H9 (cell line): Measurements from ENCODE around the gene DYNC1H1. TPM values are rescaled to one million over a fixed set of nuclear protein-coding genes. Genes with fewer than 3 reads are reported as not detected.

Source experiments
- DNase-seq: peaks from one replicate; pipeline ENCODE4 v3.0.0-alpha.2; 2017
- H2AFZ ChIP-seq: one replicate; pipeline ENCODE4 v1.6.1; 2013; ENCODE audit warnings: mild to moderate bottlenecking, low read length, control low read depth, moderate library complexity
- H2AK5ac ChIP-seq: 2 replicates; pipeline ENCODE4 v1.6.1; 2013; ENCODE audit warnings: low read length, control low read depth, mixed read lengths; ENCODE audit not compliant: insufficient read length
- H2BK120ac ChIP-seq: one replicate; pipeline ENCODE4 v1.6.1; 2013; ENCODE audit warnings: low read depth, mild to moderate bottlenecking, low read length, control low read depth, inconsistent platforms; ENCODE audit not compliant: poor library complexity, severe bottlenecking
- H2BK12ac ChIP-seq: 2 replicates; pipeline ENCODE4 v1.6.1; 2013; ENCODE audit warnings: low read length, control low read depth, mixed read lengths, low read depth; ENCODE audit not compliant: insufficient read length
- H2BK15ac ChIP-seq: 2 replicates; pipeline ENCODE4 v1.6.1; 2013; ENCODE audit warnings: low read depth, low read length, control low read depth
- H2BK20ac ChIP-seq: one replicate; pipeline ENCODE4 v1.6.1; 2013; ENCODE audit warnings: low read depth, mild to moderate bottlenecking, low read length, control low read depth, inconsistent platforms; ENCODE audit not compliant: poor library complexity, severe bottlenecking
- H2BK5ac ChIP-seq: 2 replicates; pipeline ENCODE4 v1.6.1; 2013; ENCODE audit warnings: low read length, control low read depth, mixed read lengths; ENCODE audit not compliant: insufficient read length
- H3K14ac ChIP-seq: 2 replicates; pipeline ENCODE4 v1.6.1; 2013; ENCODE audit warnings: low read length, control low read depth; ENCODE audit not compliant: insufficient read depth
- H3K18ac ChIP-seq: 2 replicates; pipeline ENCODE4 v1.6.1; 2013; ENCODE audit warnings: low read depth, mild to moderate bottlenecking, mixed read lengths, low read length, control low read depth; ENCODE audit not compliant: insufficient read length
- H3K23ac ChIP-seq: 2 replicates; pipeline ENCODE4 v1.6.1; 2013; ENCODE audit warnings: low read length, control low read depth, mixed read lengths, low read depth; ENCODE audit not compliant: insufficient read length
- H3K23me2 ChIP-seq: 2 replicates; pipeline ENCODE4 v1.6.1; 2013; ENCODE audit warnings: low read depth, mild to moderate bottlenecking, mixed read lengths, low read length, control low read depth; ENCODE audit not compliant: insufficient read length, poor library complexity, severe bottlenecking
- H3K27ac ChIP-seq: 2 replicates; pipeline ENCODE4 v1.5.1; 2013; ENCODE audit warnings: low read length, control low read depth, mixed read lengths, low read depth; ENCODE audit not compliant: insufficient read length
- H3K27me3 ChIP-seq: 2 replicates; pipeline ENCODE4 v1.6.1; 2013; ENCODE audit warnings: low read length, control low read depth, inconsistent platforms; ENCODE audit not compliant: insufficient read depth
- H3K4ac ChIP-seq: 2 replicates; pipeline ENCODE4 v1.6.1; 2013; ENCODE audit warnings: low read depth, mild to moderate bottlenecking, control low read depth, inconsistent platforms, low read length, moderate library complexity
- H3K4me1 ChIP-seq: 2 replicates; pipeline ENCODE4 v1.6.1; 2013; ENCODE audit warnings: low read length, control low read depth, inconsistent platforms; ENCODE audit not compliant: insufficient read depth
- H3K4me2 ChIP-seq: 2 replicates; pipeline ENCODE4 v1.6.1; 2013; ENCODE audit warnings: low read length, control low read depth, mixed read lengths; ENCODE audit not compliant: insufficient read length, insufficient read depth
- H3K56ac ChIP-seq: 2 replicates; pipeline ENCODE4 v1.6.1; 2013; ENCODE audit warnings: low read depth, mild to moderate bottlenecking, mixed read lengths, low read length, control low read depth; ENCODE audit not compliant: insufficient read length
- H3K79me1 ChIP-seq: 2 replicates; pipeline ENCODE4 v1.6.1; 2013; ENCODE audit warnings: low read depth, mild to moderate bottlenecking, moderate library complexity, low read length, control low read depth, inconsistent platforms; ENCODE audit not compliant: insufficient read depth, poor library complexity, severe bottlenecking
- H3K79me2 ChIP-seq: 2 replicates; pipeline ENCODE4 v1.6.1; 2013; ENCODE audit warnings: low read length, control low read depth, inconsistent platforms; ENCODE audit not compliant: insufficient read depth
- H3K9ac ChIP-seq: 2 replicates; pipeline ENCODE4 v1.6.1; 2013; ENCODE audit warnings: low read length, control low read depth, mixed read lengths; ENCODE audit not compliant: insufficient read length; ENCODE audit errors: extremely low read depth
- H3K9me3 ChIP-seq: one replicate; pipeline ENCODE4 v1.6.1; 2013; ENCODE audit warnings: low read depth, low read length, inconsistent platforms; ENCODE audit not compliant: control insufficient read depth
- H3T11ph ChIP-seq: one replicate; pipeline ENCODE4 v1.6.1; 2013; ENCODE audit warnings: mild to moderate bottlenecking, low read length, control low read depth, inconsistent platforms
- H4K20me1 ChIP-seq: one replicate; pipeline ENCODE4 v1.6.1; 2013; ENCODE audit not compliant: control insufficient read depth, insufficient read length, insufficient read depth
- H4K5ac ChIP-seq: 2 replicates; pipeline ENCODE4 v1.6.1; 2013; ENCODE audit warnings: low read depth, mild to moderate bottlenecking, mixed read lengths, low read length, control low read depth; ENCODE audit not compliant: insufficient read length
- H4K8ac ChIP-seq: replicated peaks from 2 replicates; pipeline ENCODE4 v1.6.1; 2013; ENCODE audit warnings: low read length, control low read depth, mixed read lengths, low read depth; ENCODE audit not compliant: insufficient read length
- H4K91ac ChIP-seq: 2 replicates; pipeline ENCODE4 v1.6.1; 2013; ENCODE audit warnings: low read depth, mild to moderate bottlenecking, moderate library complexity, mixed read lengths, low read length, control low read depth; ENCODE audit not compliant: insufficient read length
- H3K27ac Mint-ChIP-seq, 3 experiments: 2 replicates in 2 of 3; 3 replicates in 1 of 3; pipeline ENCODE4 v1.8.0; 2020 to 2021; ENCODE audit warnings: mixed read lengths in 3 of 3, mild to moderate bottlenecking in 1 of 3, moderate library complexity in 1 of 3
- H3K27me3 Mint-ChIP-seq: 2 replicates; pipeline ENCODE4 v1.8.0; 2021; ENCODE audit warnings: low read depth, mild to moderate bottlenecking, moderate library complexity, mixed read lengths
- H3K36me3 Mint-ChIP-seq, 3 experiments: 2 replicates in 2 of 3; 3 replicates in 1 of 3; pipeline ENCODE4 v1.8.0; 2020 to 2021; ENCODE audit warnings: low read depth in 3 of 3, mixed read lengths in 3 of 3; ENCODE audit not compliant: insufficient read depth in 1 of 3
- H3K4me1 Mint-ChIP-seq, 2 experiments: 2 replicates each; pipeline ENCODE4 v1.8.0; 2020; ENCODE audit warnings: mixed read lengths in 2 of 2
- H3K4me3 Mint-ChIP-seq, 2 experiments: 2 replicates in 1 of 2; 3 replicates in 1 of 2; pipeline ENCODE4 v1.8.0; 2020 to 2021; ENCODE audit warnings: mild to moderate bottlenecking in 2 of 2, mixed read lengths in 2 of 2, moderate library complexity in 1 of 2
- H3K9me3 Mint-ChIP-seq, 2 experiments: 2 replicates in 1 of 2; 3 replicates in 1 of 2; pipeline ENCODE4 v1.8.0; 2020; ENCODE audit warnings: mild to moderate bottlenecking in 2 of 2, mixed read lengths in 2 of 2, moderate library complexity in 1 of 2
- WGBS: extraction: QIAGEN DNeasy Blood & Tissue Kit; methylation state at CpG from one replicate; pipeline ENCODE4 v1.1.7; 2013; ENCODE audit warnings: missing lambda C conversion rate, low lambda C conversion rate, mixed read lengths; ENCODE audit not compliant: insufficient read length; ENCODE audit errors: extremely low coverage; 5-methylcytosine and 5-hydroxymethylcytosine counted together
- total RNA-seq: library from RNA; stranded (reverse); gene quantifications from 2 replicates; pipeline ENCODE4 v1.2.1, GENCODE V29; 2021
- TF ChIP-seq, protein P1 (sequence below): fragments of 200-600 bp; sonication (generic); conservative IDR thresholded peaks from 3 replicates; pipeline ENCODE4 v1.8.0; 2021; ENCODE audit warnings: antibody characterized with exemption, mild to moderate bottlenecking

The DYNC1H1 gene
- total RNA-seq, 1 experiment from 2014 or later: 359 TPM

DNA sequence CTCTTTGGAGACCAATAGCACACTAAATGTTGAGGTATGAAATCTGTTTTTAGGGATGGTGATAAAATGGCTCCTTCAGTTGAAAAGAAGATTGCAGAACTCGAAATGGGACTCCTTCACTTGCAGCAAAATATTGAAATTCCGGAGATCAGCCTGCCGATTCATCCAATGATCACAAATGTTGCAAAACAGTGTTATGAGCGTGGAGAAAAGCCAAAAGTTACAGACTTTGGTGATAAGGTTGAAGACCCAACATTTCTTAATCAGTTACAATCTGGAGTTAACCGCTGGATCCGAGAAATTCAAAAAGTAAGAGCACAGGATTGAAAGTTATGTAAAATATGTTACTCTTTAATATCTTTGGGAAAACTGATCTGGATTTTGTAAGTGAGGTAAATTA lies 15.3 kb downstream of the DYNC1H1 start:
- no peaks in the 10 kb centered on the region for H3K9me3 Mint-ChIP-seq
- no peak overlapping the region for H3K4me3 Mint-ChIP-seq
- no CpG with 5 or more reads among the region's 6 CpGs for WGBS
- H2BK12ac ChIP-seq: no peak overlapping the region
- H4K20me1 ChIP-seq: no peaks in the 10 kb centered on the region
- H2BK15ac ChIP-seq: no peak overlapping the region
- no peak overlapping the region for H3K27ac Mint-ChIP-seq
- no peaks in the 10 kb centered on the region for H3K4me1 ChIP-seq
- H3K36me3 Mint-ChIP-seq: peaks cover 43 to 81% (median 80%) of the 10 kb centered on the region in 3 experiments; a peak in 6 of 7 replicates
- H3K4me2 ChIP-seq: no peak overlapping the region
- H3K79me1 ChIP-seq: peaks cover 5% of the 10 kb centered on the region
- H2BK20ac ChIP-seq: no peak overlapping the region
- H3K4me1 Mint-ChIP-seq: no peaks in the 10 kb centered on the region
- H2AK5ac ChIP-seq: no peak overlapping the region
- no peaks in the 10 kb centered on the region for H3K9me3 ChIP-seq
- no peaks in the 10 kb centered on the region for H3K23me2 ChIP-seq
- no peaks in the 10 kb centered on the region for H3K27me3 Mint-ChIP-seq
- H3K18ac ChIP-seq: no peak overlapping the region
- no peak overlapping the region for H3K14ac ChIP-seq
- no peak overlapping the region for H3T11ph ChIP-seq
- no peak overlapping the region for H3K4ac ChIP-seq
- no peak overlapping the region for H4K8ac ChIP-seq
- no peak overlapping the region for H2BK120ac ChIP-seq
- H3K79me2 ChIP-seq: peaks cover 7% of the 10 kb centered on the region; the same call in 1 of the 2 replicates
- no peak overlapping the region for H3K27ac ChIP-seq
- TF ChIP-seq, protein P1, sequence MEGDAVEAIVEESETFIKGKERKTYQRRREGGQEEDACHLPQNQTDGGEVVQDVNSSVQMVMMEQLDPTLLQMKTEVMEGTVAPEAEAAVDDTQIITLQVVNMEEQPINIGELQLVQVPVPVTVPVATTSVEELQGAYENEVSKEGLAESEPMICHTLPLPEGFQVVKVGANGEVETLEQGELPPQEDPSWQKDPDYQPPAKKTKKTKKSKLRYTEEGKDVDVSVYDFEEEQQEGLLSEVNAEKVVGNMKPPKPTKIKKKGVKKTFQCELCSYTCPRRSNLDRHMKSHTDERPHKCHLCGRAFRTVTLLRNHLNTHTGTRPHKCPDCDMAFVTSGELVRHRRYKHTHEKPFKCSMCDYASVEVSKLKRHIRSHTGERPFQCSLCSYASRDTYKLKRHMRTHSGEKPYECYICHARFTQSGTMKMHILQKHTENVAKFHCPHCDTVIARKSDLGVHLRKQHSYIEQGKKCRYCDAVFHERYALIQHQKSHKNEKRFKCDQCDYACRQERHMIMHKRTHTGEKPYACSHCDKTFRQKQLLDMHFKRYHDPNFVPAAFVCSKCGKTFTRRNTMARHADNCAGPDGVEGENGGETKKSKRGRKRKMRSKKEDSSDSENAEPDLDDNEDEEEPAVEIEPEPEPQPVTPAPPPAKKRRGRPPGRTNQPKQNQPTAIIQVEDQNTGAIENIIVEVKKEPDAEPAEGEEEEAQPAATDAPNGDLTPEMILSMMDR: no peak
- no peak overlapping the region for H4K91ac ChIP-seq
- no peak overlapping the region for H2AFZ ChIP-seq
- no peak overlapping the region for H3K23ac ChIP-seq
- H3K9ac ChIP-seq: no peak overlapping the region
- no peak overlapping the region for H3K56ac ChIP-seq
- no peak for DNase-seq
- H4K5ac ChIP-seq: no peak overlapping the region
- no peaks in the 10 kb centered on the region for H3K27me3 ChIP-seq
- H2BK5ac ChIP-seq: no peak overlapping the region
